ENCODE data around the gene CCDC192.
"Not testable (repeated sequence)": the region's sequence is repeated elsewhere in the genome, so short reads cannot be mapped to it uniquely, and the experiment has no call there.

- not testable (repeated sequence) for TF ChIP-seq CTCF (conservative IDR thresholded peaks at IDR 0.05; ENCODE audit: low read depth, low read length); RAD21 (IDR thresholded peaks at IDR 0.05; ENCODE audit: low read length); POLR2A (IDR thresholded peaks at IDR 0.05; ENCODE audit: low read depth, low read length); MXI1 (IDR thresholded peaks at IDR 0.05; ENCODE audit: borderline replicate concordance, low read depth, low read length); RFX5 (IDR thresholded peaks at IDR 0.05; ENCODE audit: low read depth, low read length); CHD1 (IDR thresholded peaks at IDR 0.05; ENCODE audit: low read depth, low read length); MAZ (IDR thresholded peaks at IDR 0.05; ENCODE audit: borderline replicate concordance, low read depth, low read length); USF2 (IDR thresholded peaks at IDR 0.05; ENCODE audit: low read depth, low read length); RCOR1 (IDR thresholded peaks at IDR 0.05; ENCODE audit: insufficient replicate concordance, low read length); SMC3 (IDR thresholded peaks at IDR 0.05; ENCODE audit: low read depth, low read length); BHLHE40 (IDR thresholded peaks at IDR 0.05; ENCODE audit: low read depth, low read length); CEBPB (IDR thresholded peaks at IDR 0.05; ENCODE audit: low read depth, low read length)
These were observed 144.4 kb downstream of the CCDC192 start for GRCh38 chr5:127847641-127848040.

Data from IMR-90 (cell line).